GM12872 (cell line): ENCODE data around the gene STRBP.

Experiments
- TF ChIP-seq, protein P1 (sequence below): IDR thresholded peaks from 3 replicates; pipeline ENCODE4 v1.5.1; 2011; ENCODE audit warnings: low read depth, mild to moderate bottlenecking, low read length, moderate library complexity; ENCODE audit not compliant: insufficient read depth

The STRBP gene

DNA sequence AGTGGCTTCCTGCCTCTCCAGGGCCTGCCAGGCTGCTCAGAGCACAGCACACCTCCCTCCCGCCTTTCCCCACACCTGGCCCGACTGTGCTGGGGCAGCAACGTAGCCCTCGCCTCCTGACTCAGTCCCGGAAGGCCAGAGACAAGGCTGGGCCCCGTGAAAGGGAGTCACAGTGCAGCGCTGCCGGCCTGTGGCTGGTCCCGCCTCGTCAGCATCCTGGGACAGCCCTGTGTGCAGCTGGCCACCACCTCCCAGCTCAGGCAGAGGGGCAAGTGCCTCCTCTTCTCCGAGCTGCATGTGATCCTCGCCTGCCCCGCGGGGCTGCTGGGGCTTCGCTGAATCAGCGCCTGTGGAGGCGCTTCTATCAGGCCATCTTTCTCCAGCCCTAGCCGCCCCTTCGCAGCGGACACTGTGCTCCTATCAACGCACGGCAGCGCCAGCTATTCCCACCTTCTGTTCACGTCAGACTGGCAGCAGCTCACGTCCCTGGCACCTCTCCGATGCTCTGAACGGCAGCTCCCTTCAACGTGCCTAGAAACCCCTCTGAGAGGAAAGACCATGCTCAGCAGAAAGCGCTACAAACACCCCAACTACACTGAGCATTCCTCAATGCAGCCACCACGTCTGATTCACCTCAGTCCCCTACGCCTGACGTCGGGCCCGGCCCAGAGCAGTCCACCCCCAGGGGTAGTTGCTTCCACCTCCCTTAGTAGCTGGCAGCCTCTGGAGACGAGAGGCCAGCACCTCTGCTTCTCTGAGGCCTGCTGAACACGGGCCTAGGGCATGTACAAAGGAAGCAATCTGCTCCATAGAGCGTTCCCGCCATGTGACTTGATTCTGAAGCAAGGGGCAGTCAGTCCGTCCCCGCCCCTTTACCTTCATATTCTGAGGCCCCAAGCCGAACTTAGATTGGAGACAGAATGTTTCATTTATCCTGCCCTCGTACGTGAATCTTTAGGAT, 156.1 kb downstream of the STRBP start:
- TF ChIP-seq, protein P1, sequence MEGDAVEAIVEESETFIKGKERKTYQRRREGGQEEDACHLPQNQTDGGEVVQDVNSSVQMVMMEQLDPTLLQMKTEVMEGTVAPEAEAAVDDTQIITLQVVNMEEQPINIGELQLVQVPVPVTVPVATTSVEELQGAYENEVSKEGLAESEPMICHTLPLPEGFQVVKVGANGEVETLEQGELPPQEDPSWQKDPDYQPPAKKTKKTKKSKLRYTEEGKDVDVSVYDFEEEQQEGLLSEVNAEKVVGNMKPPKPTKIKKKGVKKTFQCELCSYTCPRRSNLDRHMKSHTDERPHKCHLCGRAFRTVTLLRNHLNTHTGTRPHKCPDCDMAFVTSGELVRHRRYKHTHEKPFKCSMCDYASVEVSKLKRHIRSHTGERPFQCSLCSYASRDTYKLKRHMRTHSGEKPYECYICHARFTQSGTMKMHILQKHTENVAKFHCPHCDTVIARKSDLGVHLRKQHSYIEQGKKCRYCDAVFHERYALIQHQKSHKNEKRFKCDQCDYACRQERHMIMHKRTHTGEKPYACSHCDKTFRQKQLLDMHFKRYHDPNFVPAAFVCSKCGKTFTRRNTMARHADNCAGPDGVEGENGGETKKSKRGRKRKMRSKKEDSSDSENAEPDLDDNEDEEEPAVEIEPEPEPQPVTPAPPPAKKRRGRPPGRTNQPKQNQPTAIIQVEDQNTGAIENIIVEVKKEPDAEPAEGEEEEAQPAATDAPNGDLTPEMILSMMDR, result no peak

GRCh38 chr9:123111427-123112014, 156.9 kb downstream of the STRBP start:
- TF ChIP-seq, protein P1, result no peak

GRCh38 chr9:123109540-123110279, 158.7 kb downstream of the STRBP start:
- TF ChIP-seq, protein P1, result no peak

DNA sequence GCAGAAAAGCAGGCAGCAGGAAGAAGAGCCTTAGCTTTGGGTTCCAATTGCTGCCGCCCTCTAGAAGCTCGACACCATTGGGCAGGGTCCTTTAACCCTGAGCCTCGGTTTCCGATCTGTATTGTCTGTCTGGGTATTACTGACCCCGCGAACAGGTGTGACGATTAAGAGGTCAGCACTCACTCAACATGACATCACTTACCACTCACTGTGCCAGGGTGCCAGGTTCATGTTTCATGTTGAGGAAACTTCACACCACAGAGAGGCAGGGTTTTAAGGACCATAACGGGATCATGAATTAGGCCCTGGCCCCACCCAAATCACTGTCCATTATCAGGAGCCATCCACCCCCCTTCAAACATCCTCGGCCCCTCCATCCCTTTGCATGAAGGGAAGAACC, 159.4 kb downstream of the STRBP start:
- TF ChIP-seq, protein P1, result no peak

DNA sequence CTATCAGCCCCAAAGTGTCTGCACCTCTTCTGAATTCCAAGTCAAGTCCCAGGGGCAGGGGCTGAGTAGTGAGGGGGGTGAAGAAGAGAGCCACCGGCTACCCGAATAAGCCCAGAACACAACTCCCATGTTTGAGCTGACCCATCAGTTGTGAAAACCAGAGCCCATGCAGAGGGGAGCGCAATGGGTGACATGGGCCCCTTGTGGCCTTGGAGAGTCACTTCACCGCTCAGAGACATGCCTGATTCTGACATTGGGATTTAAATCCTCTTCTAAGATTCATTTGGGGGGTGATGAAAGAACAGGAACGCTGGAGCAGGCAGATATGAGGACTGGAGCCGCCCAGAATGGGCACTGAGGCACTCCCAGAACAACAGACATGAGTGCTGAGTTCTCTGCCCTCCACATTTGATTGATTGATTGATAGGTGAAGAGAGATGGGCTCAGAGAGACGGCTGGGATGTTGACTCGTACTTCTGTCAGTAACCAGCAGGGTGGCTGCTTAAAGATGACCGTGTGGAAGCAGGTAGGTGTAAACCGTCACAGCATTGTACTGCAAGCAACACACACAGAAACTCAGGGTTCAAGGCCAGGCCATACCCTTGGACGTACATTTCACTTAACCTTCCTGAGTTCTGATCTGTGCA, 160.6 kb downstream of the STRBP start:
- TF ChIP-seq, protein P1, result no peak; the same call in 2 of the 3 replicates

DNA sequence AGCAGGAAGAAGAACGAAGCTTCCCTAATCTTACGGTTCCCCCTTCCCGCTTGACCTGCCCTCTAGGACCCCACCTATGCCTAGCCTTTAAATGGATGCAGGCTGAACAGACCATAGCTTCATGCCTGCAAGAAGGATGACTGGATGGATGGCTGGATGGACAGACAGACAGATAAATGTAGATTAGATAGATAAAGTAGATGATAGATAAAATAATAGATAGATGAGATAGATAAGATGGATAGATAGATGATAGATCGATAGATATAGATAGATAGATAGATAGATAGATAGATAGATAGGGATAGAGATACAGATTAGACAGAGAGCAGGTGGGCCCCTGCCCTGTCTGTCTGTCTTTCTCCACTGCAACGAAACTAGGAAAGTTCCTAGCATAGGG, 162.9 kb downstream of the STRBP start:
- TF ChIP-seq, protein P1, result no peak
